HCEC 1CT (cell line): Measurements from ENCODE around the gene HEYL.
"Not testable (repeated sequence)": the region's sequence is repeated elsewhere in the genome, so short reads cannot be mapped to it uniquely, and the experiment has no call there.

Experiments
- DNase-seq: peaks from one replicate; pipeline ENCODE4 v3.0.0-alpha.2; 2017

The HEYL gene

GRCh38 chr1:39635205-39635870, 4.1 kb downstream of the HEYL start:
- no peak for DNase-seq

DNA sequence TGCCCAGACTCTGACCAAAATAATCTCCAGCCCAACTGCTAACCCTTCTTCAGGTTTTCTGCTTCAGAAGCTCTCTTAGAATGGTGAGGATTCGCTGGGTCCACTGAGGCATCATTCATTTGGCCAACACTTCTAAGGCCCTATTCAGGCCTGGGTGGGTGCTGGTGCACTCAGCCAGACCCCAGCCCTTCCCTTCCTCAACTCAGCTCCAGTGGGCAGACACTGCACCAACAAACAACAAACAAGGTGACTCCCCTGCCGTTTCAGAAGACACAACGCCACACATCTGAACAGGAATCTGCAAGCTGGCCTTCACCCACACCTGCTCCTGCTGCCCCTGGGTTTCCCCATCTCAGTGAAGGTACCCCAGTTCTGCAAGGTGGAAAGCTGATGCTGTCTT, 6.0 kb downstream of the HEYL start:
- DNase-seq, result no peak

DNA sequence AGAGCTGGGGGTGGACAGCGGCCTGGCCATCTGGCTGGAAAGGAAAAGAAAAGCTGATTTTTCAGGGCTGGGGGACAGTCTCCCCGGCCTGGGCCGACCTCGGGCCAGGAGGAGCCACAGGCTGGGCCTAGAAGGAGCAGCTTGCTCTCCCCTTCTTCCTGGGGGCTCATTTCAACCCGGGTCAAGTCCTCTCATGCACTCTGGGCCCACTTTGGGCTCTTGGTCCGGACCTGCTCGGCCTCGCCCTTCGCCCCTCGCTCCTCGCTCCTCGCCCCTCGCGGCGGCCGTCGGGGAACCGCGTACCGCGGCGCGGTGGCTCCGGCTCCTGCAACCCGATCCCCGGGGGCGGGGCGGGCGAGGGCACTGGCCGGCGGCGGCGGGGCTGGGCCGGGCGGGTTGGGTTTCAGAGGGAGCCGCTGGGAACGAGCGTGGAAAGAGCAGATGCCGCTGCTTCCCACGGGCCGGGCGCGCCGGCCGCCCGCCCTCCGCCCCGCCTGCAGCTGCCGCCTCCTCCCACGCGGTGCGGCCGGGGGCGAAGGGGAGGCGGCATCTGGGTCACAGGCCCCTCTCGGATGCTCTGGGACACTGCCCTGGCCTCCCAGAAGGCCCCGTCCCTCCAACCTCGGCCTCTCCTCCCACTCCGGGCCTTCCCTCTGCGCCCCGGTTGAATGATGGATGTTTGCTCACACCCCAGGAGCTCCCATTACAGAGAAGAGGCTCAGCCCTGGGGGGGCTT, 6.6 kb downstream of the HEYL start:
- DNase-seq, result no peak

DNA sequence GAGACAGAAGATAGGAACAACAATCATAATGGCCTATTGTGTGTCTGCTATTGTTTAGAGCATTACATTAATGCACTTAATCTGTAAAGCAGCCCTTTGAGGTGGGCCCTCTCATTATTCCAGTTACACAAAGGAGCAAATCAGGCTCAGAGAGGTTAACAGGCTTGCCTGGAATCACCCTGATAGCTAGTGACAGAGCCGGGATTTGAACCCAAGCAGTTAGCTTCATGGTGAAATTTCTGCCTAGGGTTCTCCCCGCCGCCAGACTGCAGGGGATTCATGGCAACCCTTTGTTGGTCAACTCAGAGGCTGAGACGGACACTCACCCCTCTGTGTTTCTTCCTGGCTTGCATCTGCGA, 7.1 kb downstream of the HEYL start:
- DNase-seq, result no peak

- no peak for DNase-seq
Measured at GRCh38 chr1:39631361-39632322, 7.8 kb downstream of the HEYL start.

DNA sequence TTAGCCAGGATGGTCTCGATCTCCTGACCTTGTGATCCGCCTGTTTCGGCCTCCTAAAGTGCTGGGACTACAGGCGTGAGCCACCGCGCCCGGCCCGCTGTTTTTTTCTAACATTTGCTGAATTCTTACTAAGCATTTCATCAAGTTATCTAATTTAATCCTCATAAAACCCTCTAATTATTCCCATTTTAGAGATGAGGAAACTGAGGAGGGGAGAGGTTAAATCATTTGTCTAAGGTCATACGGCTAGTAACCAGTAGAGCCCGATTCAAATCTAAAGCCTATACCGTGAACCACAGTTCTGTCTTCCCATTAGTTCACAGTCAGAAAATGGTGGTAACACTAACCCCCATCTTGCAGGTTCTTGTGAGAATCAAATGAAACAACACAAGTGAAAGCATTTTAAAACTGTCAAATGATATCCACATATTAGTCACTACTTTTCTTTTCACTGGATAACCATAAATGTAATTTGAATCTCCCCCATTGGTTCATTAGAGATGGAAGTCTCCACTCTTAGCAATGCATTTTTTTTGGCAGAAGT, 10.6 kb downstream of the HEYL start:
- no peak for DNase-seq

GRCh38 chr1:39626646-39627045, 12.8 kb downstream of the HEYL start:
- DNase-seq, result no peak

GRCh38 chr1:39625462-39626273, 13.8 kb downstream of the HEYL start:
- peak; percentile 17 for DNase-seq

DNA sequence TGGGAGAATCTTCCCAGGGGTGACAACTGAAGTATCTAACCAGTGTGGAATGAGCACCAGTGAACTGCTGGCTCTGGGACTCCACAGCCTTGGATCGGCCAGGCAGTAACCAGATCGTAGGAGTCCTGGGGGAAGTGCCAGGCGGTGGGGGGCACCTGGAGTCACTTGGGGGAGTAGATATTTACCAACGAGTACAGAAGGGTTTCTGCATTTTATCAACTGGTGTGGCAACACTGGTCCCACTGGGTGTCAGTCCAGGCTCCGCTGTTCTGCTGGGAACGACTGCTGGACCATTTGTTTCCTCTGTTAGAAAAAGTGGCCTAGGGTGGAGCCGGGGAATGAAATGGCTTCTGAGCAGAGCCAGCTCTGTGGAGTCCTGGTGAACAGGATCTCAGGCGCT, 14.4 kb downstream of the HEYL start:
- no peak for DNase-seq

- DNase-seq, result no peak
Measured at GRCh38 chr1:39623053-39623452, 16.4 kb downstream of the HEYL start.

GRCh38 chr1:39622427-39622826, 17.0 kb downstream of the HEYL start:
- DNase-seq, result no peak

DNA sequence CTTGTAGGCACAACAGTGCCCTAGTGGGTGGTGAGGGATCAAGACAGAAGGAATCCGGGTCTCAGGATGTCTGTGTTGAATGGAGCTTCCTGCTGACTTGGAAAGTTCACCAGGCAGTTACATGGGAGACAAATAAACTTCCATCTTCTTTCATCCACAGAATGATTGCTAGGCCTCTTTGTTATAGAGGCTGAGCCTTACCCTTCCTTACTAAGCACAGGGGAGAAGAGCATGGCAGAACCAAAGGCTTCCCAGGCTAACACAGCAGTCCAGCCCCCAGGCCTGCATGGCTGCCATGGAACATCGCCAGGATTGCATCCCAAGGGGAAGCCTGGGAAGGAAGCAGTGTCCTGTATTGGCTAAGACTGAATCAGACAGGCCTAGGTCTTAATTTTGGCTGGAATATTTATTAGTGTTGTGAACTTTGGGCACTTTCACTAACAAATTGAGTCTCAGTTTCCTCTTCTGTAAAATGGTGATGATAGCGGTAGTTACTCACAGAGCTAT, 18.7 kb downstream of the HEYL start:
- no peak for DNase-seq

GRCh38 chr1:39617488-39618049, 21.9 kb downstream of the HEYL start:
- no peak for DNase-seq

DNA sequence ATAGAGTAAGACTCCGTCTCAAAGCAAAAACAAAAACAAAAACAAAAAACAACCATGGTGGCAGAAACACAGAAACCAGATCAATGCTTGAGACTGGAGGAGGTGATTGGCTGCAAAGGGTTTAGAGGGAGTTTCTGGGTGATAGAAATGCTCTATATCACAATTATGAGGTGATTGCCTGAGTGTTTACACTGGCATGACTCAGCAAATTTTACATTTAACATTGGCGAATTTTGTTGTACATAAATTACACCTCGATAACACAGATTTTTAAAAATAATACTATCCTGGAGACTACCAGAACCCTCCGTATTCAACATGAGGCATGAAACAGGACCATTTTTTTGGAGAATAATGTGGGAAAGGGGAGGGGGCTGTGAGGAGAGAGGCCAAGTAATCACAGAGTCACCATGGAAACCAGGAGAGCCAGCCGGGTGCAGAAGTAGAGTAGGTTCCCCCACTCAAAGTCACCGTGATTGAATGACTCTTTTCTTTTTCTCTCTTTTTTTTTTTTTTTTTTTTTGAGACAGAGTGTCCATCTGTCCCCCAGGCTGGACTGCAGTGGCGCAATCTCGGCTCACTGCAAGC, 24.3 kb downstream of the HEYL start:
- no peak for DNase-seq

- no peak for DNase-seq
Measured at GRCh38 chr1:39614488-39614887, 25.0 kb downstream of the HEYL start.

GRCh38 chr1:39613250-39613649, 26.2 kb downstream of the HEYL start:
- DNase-seq, result peak; percentile 36

DNA sequence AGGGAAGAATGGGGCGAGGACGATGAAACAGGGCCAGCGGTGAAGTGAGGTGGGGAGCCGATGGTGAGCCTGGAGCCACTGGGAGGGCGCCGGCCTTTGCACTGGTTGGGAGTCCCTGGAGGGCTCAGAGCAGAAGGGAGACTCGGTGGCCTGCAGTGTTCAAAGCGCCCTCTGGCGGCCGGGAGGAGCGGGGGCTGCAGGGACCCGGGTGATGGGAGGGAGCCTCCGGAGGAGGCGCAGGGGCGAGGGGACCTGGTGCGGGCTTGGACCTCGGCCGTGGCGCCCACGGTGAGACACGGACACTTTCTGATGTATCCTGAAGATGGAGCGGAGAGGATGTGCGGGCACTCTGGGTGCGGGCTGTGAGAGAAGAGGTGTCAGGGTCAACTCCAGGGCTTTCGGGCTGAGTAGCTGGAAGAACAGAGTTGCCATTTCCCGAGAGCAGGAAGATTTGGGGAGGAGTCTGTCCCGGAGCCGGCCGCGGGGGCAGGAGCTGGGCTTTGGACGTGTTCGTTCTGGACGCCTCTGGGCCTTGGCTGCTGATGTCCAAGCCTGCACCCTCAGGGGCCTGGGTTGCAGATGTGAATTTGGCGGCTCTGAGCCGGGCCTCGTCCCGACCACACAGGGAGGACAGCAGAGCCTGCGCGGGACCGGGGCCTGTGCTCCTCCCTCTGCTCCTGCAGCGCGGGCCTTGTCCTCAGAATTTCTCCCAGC, 29.7 kb downstream of the HEYL start:
- peak; percentile 37 for DNase-seq

DNA sequence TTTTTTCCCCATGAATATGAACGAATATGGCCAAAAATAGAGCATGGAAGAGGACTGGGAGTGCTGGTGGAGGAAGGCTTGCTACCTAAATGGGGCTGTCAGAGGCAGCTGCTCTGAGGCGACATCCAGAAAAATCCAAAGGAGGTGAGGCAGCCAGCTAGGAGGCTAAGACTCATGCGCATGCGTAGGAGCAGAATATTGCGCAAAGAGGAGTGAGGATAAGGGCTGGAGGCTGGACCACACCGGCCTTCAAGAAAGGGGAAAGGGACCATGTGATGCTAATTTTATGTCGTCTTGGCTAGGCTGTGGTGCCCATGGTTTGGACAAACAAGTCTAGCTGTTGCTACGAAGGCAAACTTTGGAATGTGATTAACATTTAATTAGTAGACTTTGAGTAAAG, 30.5 kb downstream of the HEYL start:
- no peak for DNase-seq

GRCh38 chr1:39603677-39604076, 35.8 kb downstream of the HEYL start:
- not testable (repeated sequence) for DNase-seq

GRCh38 chr1:39601667-39602255, 37.7 kb downstream of the HEYL start:
- not testable (repeated sequence) for DNase-seq
